ENCODE data around the gene ANAPC5.
"Not testable (repeated sequence)": the region's sequence is repeated elsewhere in the genome, so short reads cannot be mapped to it uniquely, and the experiment has no call there.

ANAPC5 gene

GRCh38 chr12:121290410-121290809 lies 61.8 kb downstream of the ANAPC5 start:
- no peaks in the 10 kb centered on the region for H3K36me3 ChIP-seq (ENCODE audit: insufficient read depth, low read length)
- H3K9me3 ChIP-seq (ENCODE audit: control insufficient read depth, insufficient read depth, low read length) = no peaks in the 10 kb centered on the region
- no peak overlapping the region for H3K9ac ChIP-seq (ENCODE audit: low read depth, low read length)
- H3K4me1 ChIP-seq (ENCODE audit: insufficient read depth, low read length) = peaks cover 7% of the 10 kb centered on the region

- no peaks in the 10 kb centered on the region for H3K36me3 ChIP-seq (ENCODE audit: insufficient read depth, low read length)
- no peak overlapping the region for H3K9ac ChIP-seq (ENCODE audit: low read depth, low read length)
- H3K9me3 ChIP-seq (ENCODE audit: control insufficient read depth, insufficient read depth, low read length) = no peaks in the 10 kb centered on the region
- H3K4me1 ChIP-seq (ENCODE audit: insufficient read depth, low read length) = peaks cover 7% of the 10 kb centered on the region
These were observed 62.2 kb downstream of the ANAPC5 start for GRCh38 chr12:121289962-121290361.

GRCh38 chr12:121288986-121289385 lies 63.2 kb downstream of the ANAPC5 start:
- Histone ChIP-seq H3K4me1 (ENCODE audit: insufficient read depth, low read length) (peaks cover 7% of the 10 kb centered on the region), H3K9ac (ENCODE audit: low read depth, low read length) (no peak overlapping the region), H3K36me3 (ENCODE audit: insufficient read depth, low read length) (no peaks in the 10 kb centered on the region), H3K9me3 (ENCODE audit: control insufficient read depth, insufficient read depth, low read length) (no peaks in the 10 kb centered on the region)

DNA sequence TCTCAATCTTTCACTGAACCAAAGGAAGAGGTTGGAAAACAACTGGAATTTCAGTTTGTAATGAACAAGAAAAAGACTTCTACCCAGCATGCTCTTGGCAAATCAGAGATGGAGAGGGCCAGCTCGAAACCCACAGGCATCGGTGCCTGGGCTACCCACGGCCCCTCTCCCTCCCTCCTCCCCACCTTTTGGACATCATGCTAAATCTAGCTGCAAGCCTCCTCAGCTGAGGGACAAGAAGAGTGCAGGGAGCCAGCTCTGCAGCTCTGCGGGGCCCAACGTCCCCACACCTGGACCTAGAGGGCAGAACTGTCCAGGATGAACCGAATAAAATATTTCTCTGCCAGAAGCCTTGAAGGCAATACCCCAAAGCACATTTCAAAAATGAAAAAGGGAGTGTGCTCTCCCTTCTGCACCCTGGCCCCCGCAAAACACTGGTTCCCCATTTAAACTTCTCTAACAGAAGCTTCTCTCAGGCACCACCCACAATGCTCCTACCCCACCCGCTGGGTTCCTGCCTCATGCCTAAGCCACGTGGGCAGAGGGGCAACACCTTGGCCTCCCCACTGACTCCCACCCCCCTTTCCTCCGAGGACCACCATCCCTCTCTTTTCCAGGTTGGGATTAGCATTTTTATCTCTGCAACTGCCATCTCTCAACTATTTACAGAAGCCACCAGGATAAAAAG lies 63.9 kb downstream of the ANAPC5 start:
- H3K4me1 ChIP-seq (ENCODE audit: insufficient read depth, low read length) = peaks cover 7% of the 10 kb centered on the region
- no peaks in the 10 kb centered on the region for H3K36me3 ChIP-seq (ENCODE audit: insufficient read depth, low read length)
- no peaks in the 10 kb centered on the region for H3K9me3 ChIP-seq (ENCODE audit: control insufficient read depth, insufficient read depth, low read length)
- no peak overlapping the region for H3K9ac ChIP-seq (ENCODE audit: low read depth, low read length)

GRCh38 chr12:121287267-121287954 lies 64.8 kb downstream of the ANAPC5 start:
- peaks cover 7% of the 10 kb centered on the region for H3K4me1 ChIP-seq (ENCODE audit: insufficient read depth, low read length)
- no peaks in the 10 kb centered on the region for H3K36me3 ChIP-seq (ENCODE audit: insufficient read depth, low read length)
- no peak overlapping the region for H3K9ac ChIP-seq (ENCODE audit: low read depth, low read length)
- H3K9me3 ChIP-seq (ENCODE audit: control insufficient read depth, insufficient read depth, low read length) = no peaks in the 10 kb centered on the region

GRCh38 chr12:121285856-121286255 lies 66.4 kb downstream of the ANAPC5 start:
- no peak overlapping the region for H3K9ac ChIP-seq (ENCODE audit: low read depth, low read length)
- H3K9me3 ChIP-seq (ENCODE audit: control insufficient read depth, insufficient read depth, low read length) = no peaks in the 10 kb centered on the region
- no peaks in the 10 kb centered on the region for H3K36me3 ChIP-seq (ENCODE audit: insufficient read depth, low read length)
- H3K4me1 ChIP-seq (ENCODE audit: insufficient read depth, low read length) = peaks cover 7% of the 10 kb centered on the region

DNA sequence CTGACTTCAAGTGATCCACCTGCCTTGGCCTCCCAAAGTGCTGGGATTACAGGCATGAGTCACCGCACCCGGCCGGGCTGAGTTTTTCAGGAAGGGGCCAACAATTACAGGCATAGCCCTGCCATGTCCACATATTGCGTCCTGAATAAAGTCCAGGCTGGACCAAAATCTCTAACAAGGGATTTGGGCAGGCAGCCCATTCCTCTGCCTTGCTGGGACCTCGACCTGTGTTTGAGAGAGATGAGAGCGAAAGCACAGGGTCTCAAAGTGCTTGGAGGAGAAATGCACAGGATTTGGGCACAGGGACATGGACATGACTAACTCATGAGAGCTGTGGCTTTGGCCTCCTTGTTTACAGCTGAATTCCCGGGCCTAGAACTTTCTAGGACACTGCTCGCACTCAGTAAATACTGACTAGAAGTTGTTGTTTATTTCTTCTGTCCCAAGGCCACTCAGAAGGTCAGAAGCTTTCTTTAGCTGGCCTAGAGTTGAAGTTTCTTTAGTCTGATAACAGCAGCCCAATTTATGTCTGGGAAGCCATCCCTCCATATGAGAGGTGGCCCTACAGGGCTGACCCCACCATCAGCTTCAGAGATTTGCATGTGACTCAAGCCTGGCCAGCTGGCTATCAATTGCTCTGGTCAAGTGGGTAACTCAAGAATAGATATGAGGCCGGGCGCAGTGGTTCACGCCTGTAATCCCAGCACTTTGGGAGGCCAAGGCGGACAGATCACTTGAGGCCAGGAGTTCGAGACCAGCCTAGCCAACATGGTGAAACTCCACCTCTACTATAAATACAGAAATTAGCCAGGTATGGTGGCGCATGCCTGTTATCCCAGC lies 67.4 kb downstream of the ANAPC5 start:
- Histone ChIP-seq H3K4me1 (ENCODE audit: insufficient read depth, low read length) (peaks cover 7% of the 10 kb centered on the region), H3K36me3 (ENCODE audit: insufficient read depth, low read length) (no peaks in the 10 kb centered on the region), H3K9me3 (ENCODE audit: control insufficient read depth, insufficient read depth, low read length) (no peaks in the 10 kb centered on the region), H3K9ac (ENCODE audit: low read depth, low read length) (no peak overlapping the region)

- Histone ChIP-seq H3K9me3 (ENCODE audit: control insufficient read depth, insufficient read depth, low read length) (no peaks in the 10 kb centered on the region), H3K4me1 (ENCODE audit: insufficient read depth, low read length) (peaks cover 7% of the 10 kb centered on the region), H3K36me3 (ENCODE audit: insufficient read depth, low read length) (no peaks in the 10 kb centered on the region), H3K9ac (ENCODE audit: low read depth, low read length) (no peak overlapping the region)
These were observed 68.4 kb downstream of the ANAPC5 start for GRCh38 chr12:121283841-121284240.

DNA sequence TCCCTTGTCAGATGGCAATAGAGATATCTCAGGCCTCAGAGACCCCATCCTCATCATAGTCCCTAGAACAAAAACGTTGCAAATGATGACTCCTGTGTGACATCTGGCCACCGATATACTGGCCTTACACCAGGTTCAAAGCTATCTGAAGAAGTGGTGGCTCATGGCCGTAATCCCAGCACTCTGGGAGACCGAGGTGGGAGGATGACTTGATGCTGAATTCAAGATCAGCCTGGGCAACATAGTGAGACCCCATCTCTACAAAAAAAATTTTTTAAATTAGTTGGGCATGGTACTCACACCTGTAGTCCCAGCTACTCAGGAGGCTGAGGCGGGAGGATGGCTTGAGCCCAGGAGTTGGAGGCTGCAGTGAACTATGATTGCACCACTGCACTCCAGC lies 68.8 kb downstream of the ANAPC5 start:
- Histone ChIP-seq H3K36me3 (ENCODE audit: insufficient read depth, low read length) (no peaks in the 10 kb centered on the region), H3K9ac (ENCODE audit: low read depth, low read length) (no peak overlapping the region), H3K9me3 (ENCODE audit: control insufficient read depth, insufficient read depth, low read length) (no peaks in the 10 kb centered on the region), H3K4me1 (ENCODE audit: insufficient read depth, low read length) (peaks cover 4% of the 10 kb centered on the region)

GRCh38 chr12:121282910-121283309 lies 69.3 kb downstream of the ANAPC5 start:
- not testable (repeated sequence) for H3K36me3 ChIP-seq (ENCODE audit: insufficient read depth, low read length); H3K9me3 ChIP-seq (ENCODE audit: control insufficient read depth, insufficient read depth, low read length); H3K9ac ChIP-seq (ENCODE audit: low read depth, low read length); H3K4me1 ChIP-seq (ENCODE audit: insufficient read depth, low read length)

- no peaks in the 10 kb centered on the region for H3K36me3 ChIP-seq (ENCODE audit: insufficient read depth, low read length)
- no peak overlapping the region for H3K9ac ChIP-seq (ENCODE audit: low read depth, low read length)
- no peaks in the 10 kb centered on the region for H3K9me3 ChIP-seq (ENCODE audit: control insufficient read depth, insufficient read depth, low read length)
- no peaks in the 10 kb centered on the region; the same call in 1 of the 2 replicates for H3K4me1 ChIP-seq (ENCODE audit: insufficient read depth, low read length)
These were observed 70.0 kb downstream of the ANAPC5 start for GRCh38 chr12:121282072-121282742.

DNA sequence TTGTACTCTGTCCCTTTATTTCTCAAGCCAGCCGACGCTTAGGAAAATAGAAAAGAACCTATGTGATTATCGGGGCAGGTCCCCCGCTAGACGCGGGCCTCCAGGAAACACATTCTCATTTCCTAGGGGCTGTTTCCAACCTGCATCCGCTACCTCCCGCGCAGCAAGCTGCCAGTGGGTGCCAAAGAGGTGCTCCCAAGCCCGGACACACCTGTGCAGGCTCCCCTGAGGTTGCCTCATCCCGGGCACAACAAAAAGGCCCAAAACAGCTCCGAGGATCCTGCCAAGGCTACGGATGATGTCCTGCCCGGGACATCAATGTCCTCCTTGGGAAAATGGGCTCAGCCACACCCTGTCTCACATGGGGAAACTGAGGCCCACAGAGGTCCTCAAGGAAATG lies 71.1 kb downstream of the ANAPC5 start:
- not testable (repeated sequence) for H3K36me3 ChIP-seq (ENCODE audit: insufficient read depth, low read length); H3K9ac ChIP-seq (ENCODE audit: low read depth, low read length); H3K4me1 ChIP-seq (ENCODE audit: insufficient read depth, low read length); H3K9me3 ChIP-seq (ENCODE audit: control insufficient read depth, insufficient read depth, low read length)

DNA sequence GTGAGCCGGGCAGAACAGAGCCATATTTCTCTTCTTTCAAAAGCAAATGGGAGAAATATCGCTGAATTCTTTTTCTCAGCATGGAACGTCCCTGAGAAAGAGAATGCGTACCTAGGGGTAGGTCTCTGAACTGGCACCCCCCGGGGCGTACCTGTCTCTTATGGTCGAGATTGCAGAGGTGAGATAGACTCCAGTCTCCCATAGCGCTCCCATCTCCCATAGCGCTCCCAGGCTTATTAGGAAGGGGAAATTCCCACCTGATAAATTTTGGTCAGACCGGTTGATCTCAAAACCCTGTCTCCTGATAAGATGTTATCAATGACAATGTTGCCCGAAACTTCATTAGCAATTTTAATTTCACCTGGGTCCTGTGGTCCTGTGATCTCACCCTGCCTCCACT lies 71.7 kb downstream of the ANAPC5 start:
- not testable (repeated sequence) for H3K9me3 ChIP-seq (ENCODE audit: control insufficient read depth, insufficient read depth, low read length); H3K4me1 ChIP-seq (ENCODE audit: insufficient read depth, low read length); H3K36me3 ChIP-seq (ENCODE audit: insufficient read depth, low read length); H3K9ac ChIP-seq (ENCODE audit: low read depth, low read length)

GRCh38 chr12:121279507-121279915 lies 72.7 kb downstream of the ANAPC5 start:
- H3K9me3 ChIP-seq (ENCODE audit: control insufficient read depth, insufficient read depth, low read length) = no peaks in the 10 kb centered on the region
- no peaks in the 10 kb centered on the region for H3K36me3 ChIP-seq (ENCODE audit: insufficient read depth, low read length)
- no peak overlapping the region; the same call in 1 of the 2 replicates for H3K9ac ChIP-seq (ENCODE audit: low read depth, low read length)
- H3K4me1 ChIP-seq (ENCODE audit: insufficient read depth, low read length) = no peaks in the 10 kb centered on the region; the same call in 1 of the 2 replicates
